ENCODE results near the gene IRGC.

DNA sequence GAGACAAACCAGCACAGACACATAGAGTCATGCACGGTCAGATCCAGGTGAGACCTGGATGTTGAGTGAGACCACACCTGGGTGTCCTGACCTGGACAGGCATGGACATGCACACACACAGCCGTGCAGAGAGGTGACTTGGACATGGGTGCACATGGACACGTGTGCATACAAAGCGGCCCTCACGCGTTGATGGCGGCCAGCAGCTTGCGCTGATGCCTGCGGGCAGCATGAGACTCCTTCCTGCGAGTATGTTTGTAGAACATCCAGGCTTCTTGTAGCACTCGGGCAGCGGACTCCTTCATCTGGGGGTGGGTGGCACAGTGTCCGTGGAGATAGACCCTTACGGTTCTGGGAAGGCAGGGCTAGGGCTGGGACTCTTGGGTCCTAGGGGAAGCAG, 53.4 kb downstream of the IRGC start:
- TF ChIP-seq ZNF830 (CRISPR knock-in tag; IDR thresholded peaks at IDR 0.05) (no peak), EHMT2 (IDR thresholded peaks at IDR 0.05) (no peak), YBX1 (IDR thresholded peaks at IDR 0.05) (no peak), CTCF (IDR thresholded peaks at IDR 0.05 in 2 of 3, conservative IDR thresholded peaks at IDR 0.05 in 1 of 3; ENCODE audit: insufficient read depth in 2 of 3, low read depth in 1 of 3, low read length in 3 of 3) (no peak), ZBTB5 (IDR thresholded peaks at IDR 0.05) (no peak), ELK1 (CRISPR knock-in tag; IDR thresholded peaks at IDR 0.05) (no peak), RBM15 (IDR thresholded peaks at IDR 0.05; ENCODE audit: insufficient read depth, low read length) (no peak), RFX5 (IDR thresholded peaks at IDR 0.05; ENCODE audit: low read depth, low read length) (no peak)

All from K562 (cell line).